ENCODE results near the gene CLCN3. TPM values are rescaled to one million over a fixed set of nuclear protein-coding genes. Genes with fewer than 3 reads are reported as not detected.

The CLCN3 gene
- total RNA-seq, 1 donor from 2014 or later = 31.3 TPM

DNA sequence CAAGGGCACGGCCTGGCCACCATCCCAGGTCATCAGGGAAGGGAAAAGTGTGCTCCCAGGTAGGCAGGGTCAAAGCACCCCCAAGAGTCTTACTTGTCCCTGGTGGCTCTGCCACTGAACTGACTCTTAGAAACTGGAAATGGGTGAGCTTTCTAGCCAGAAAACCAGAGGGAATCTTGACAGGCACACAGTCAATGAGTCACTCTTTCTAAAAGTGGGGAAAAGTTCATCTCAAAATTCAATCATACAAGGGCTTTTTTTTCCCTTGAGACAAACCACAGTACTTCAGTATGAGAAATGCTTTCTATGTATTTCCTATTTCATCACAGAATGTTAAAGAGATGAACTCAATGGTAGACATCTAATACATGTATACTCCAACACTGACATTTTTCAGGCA, 124.9 kb downstream of the CLCN3 start:
- no peak for DNase-seq (ENCODE audit: low read depth)
- no peak overlapping the region for H3K4me3 ChIP-seq (ENCODE audit: low read depth, low read length)
- TF ChIP-seq, protein P1, sequence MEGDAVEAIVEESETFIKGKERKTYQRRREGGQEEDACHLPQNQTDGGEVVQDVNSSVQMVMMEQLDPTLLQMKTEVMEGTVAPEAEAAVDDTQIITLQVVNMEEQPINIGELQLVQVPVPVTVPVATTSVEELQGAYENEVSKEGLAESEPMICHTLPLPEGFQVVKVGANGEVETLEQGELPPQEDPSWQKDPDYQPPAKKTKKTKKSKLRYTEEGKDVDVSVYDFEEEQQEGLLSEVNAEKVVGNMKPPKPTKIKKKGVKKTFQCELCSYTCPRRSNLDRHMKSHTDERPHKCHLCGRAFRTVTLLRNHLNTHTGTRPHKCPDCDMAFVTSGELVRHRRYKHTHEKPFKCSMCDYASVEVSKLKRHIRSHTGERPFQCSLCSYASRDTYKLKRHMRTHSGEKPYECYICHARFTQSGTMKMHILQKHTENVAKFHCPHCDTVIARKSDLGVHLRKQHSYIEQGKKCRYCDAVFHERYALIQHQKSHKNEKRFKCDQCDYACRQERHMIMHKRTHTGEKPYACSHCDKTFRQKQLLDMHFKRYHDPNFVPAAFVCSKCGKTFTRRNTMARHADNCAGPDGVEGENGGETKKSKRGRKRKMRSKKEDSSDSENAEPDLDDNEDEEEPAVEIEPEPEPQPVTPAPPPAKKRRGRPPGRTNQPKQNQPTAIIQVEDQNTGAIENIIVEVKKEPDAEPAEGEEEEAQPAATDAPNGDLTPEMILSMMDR (conservative IDR thresholded peaks at IDR 0.05; ENCODE audit: low read depth, low read length) = no peak

DNA sequence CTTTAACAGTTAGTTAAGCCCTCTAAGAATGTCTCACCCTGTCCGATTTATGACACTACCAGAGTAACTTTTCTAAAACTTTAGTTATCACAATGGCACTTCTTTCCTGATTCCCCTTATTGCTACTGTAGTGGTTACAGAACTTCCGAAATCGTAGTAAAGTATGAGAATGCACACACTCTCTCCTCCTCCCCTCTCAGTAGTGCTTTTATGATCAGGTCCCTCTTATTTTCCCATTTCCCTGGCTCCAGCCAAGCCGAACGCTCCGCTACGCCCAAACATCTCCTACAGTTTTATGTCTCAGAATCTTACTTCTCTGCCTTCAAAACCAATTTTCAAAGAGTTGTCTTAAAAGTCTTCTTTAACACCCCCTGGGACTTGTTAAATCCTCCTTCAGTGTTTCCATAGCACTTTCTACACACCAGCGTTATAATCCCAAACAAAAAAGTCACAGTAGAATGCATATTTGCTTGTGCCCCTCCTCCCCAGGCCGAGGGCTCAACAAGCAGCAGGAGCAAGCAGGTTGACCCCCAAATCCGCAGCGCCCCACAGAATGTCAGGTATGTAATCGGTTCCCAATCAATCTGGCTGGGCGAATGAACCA, 136.7 kb downstream of the CLCN3 start:
- H3K4me3 ChIP-seq (ENCODE audit: low read depth, low read length) = peak overlapping the region; percentile 92
- TF ChIP-seq, protein P1 (conservative IDR thresholded peaks at IDR 0.05; ENCODE audit: low read depth, low read length) = no peak
- DNase-seq (ENCODE audit: low read depth) = no peak

DNA sequence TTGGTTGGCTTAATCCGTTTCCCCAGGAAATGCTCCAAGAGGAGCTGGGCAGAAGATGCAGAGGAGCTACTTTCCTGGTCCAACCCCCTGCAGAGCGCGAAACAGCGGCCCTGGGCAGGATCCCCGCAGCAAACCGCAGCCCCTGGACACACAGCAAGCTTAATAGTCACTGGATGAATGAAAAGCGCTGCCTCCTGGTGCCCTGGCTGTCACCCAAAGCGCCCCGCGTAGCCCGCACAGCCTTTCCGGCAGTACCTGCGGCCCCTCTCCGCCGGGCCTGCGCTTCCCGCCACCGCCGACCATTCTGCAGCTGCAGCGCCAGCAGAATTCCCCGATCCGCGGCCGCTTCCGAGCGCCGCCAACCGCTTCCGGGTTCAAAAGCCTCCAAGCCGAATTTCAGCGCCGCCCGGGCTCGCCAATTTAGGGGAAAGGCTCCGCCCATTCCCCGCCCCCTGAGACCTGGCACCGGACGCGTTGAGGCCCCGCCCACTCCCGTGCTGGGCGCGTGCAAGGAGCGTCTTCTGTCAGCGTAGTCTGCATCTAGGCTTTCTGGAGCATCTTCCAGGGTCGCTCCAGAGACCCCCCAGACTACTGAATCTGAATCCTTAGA, 137.3 kb downstream of the CLCN3 start, which contains the start of gene HPF1:
Gene HPF1 (minus strand): TSS at position 370 of the 610 bp plus-strand sequence. CDS start 67 bp downstream, at position 303.
- DNase-seq (ENCODE audit: low read depth) = no peak
- TF ChIP-seq, protein P1 (conservative IDR thresholded peaks at IDR 0.05; ENCODE audit: low read depth, low read length) = no peak
- H3K4me3 ChIP-seq (ENCODE audit: low read depth, low read length) = peak within 1 kb of the TSS; percentile 92

DNA sequence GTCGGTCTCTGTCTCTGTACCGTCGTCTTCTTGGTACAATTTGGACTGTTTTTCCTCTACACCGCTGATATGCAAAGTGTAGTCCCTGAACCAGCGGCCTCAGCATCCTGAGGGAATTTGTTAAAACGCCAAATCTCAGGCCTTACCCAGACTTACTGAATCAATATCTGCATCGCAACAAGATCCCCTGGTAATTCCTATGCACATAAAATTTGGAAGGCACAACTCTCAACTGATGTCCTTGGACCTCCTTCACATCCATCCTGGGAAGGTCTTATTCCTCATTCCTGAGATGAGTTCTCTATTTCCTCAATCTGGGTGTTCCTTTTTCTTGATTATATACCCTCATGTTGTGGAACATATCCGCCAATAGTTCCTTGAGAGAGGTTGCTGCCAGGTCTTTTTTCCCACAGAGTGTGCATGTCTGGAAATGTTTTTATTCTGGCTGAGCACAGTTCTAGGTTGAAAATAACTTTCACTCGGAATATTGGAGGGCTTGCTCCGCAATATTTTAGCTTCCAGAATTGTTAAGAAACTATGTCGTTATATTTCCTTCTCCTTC, 138.1 kb downstream of the CLCN3 start:
- no peak for DNase-seq (ENCODE audit: low read depth)
- H3K4me3 ChIP-seq (ENCODE audit: low read depth, low read length) = no peak overlapping the region
- TF ChIP-seq, protein P1 (conservative IDR thresholded peaks at IDR 0.05; ENCODE audit: low read depth, low read length) = no peak

GRCh38 chr4:169761846-169762245, 141.5 kb downstream of the CLCN3 start:
- H3K4me3 ChIP-seq (ENCODE audit: low read depth, low read length) = no peak overlapping the region
- no peak for DNase-seq (ENCODE audit: low read depth)
- TF ChIP-seq, protein P1 (conservative IDR thresholded peaks at IDR 0.05; ENCODE audit: low read depth, low read length) = no peak

- H3K4me3 ChIP-seq (ENCODE audit: low read depth, low read length) = no peak overlapping the region
- TF ChIP-seq, protein P1 (conservative IDR thresholded peaks at IDR 0.05; ENCODE audit: low read depth, low read length) = no peak
- no peak for DNase-seq (ENCODE audit: low read depth)
Observed at GRCh38 chr4:169765835-169766234, 145.5 kb downstream of the CLCN3 start.
